ENCODE measurements around the gene F2R.
"Not testable (repeated sequence)": the region's sequence is repeated elsewhere in the genome, so short reads cannot be mapped to it uniquely, and the experiment has no call there.

DNA sequence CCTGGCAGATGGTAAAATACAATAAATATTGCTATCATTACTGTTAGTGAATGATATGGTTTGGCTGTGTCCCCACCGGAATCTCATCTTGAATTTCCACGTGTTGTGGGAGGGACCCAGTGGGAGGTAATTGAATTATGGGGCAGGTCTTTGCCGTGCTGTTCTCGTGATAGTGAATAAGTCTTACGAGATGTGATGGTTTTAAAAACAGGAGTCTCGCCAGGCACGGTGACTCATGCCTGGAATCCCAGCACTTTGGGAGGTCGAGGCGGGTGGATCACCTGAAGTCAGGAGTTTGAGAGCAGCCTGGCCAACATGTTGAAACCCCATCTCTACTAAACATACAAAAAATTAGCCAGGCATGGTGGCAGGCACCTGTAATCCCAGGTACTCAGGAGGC, 45.2 kb downstream of the F2R start:
- TF ChIP-seq, protein P1, sequence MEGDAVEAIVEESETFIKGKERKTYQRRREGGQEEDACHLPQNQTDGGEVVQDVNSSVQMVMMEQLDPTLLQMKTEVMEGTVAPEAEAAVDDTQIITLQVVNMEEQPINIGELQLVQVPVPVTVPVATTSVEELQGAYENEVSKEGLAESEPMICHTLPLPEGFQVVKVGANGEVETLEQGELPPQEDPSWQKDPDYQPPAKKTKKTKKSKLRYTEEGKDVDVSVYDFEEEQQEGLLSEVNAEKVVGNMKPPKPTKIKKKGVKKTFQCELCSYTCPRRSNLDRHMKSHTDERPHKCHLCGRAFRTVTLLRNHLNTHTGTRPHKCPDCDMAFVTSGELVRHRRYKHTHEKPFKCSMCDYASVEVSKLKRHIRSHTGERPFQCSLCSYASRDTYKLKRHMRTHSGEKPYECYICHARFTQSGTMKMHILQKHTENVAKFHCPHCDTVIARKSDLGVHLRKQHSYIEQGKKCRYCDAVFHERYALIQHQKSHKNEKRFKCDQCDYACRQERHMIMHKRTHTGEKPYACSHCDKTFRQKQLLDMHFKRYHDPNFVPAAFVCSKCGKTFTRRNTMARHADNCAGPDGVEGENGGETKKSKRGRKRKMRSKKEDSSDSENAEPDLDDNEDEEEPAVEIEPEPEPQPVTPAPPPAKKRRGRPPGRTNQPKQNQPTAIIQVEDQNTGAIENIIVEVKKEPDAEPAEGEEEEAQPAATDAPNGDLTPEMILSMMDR (IDR thresholded peaks at IDR 0.05; ENCODE audit: low read depth, low read length): not testable (repeated sequence)
- not testable (repeated sequence) for TF ChIP-seq EZH2phosphoT487 (IDR thresholded peaks at IDR 0.05; ENCODE audit: low read depth)

All from OCI-LY3 (cell line).